ENCODE measurements around the gene SSBP3.

Gene SSBP3

DNA sequence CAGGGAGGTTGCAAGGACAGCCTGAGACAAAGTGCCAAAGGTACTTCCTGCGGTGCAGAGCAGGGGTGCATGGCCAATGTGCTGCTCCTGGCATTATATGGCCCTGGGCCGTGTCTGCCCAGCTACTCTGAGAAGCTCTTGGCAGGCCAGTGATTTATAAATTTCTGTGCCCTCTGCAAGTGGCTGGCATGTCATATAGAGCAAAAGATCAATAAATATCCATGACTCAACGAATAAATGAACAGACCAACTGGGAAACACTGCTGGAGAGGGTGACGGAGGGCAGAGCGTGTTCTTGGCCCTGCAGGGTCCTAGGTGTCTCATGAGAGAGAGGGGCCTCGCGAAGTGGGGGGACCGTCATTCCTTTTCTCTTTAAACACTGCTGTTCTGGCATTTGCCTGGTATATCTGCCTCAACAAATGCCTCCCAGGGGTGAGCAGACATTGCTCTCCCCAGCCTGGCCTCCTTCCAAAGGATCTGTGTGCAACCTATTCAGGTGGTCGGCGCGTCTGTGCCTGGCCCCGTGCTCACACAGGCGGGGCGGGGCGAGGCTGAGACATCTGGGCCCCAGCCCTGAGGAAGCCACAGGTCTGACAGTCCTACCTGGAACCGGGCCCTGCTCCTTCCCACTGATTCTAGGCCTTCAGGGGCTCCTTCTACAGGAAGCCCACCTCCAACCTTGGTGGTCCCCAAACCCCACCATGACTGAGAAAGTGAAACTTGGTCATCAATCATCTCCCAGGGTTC is 123.9 kb downstream of the SSBP3 start:
- no peak for FAIRE-seq

DNA sequence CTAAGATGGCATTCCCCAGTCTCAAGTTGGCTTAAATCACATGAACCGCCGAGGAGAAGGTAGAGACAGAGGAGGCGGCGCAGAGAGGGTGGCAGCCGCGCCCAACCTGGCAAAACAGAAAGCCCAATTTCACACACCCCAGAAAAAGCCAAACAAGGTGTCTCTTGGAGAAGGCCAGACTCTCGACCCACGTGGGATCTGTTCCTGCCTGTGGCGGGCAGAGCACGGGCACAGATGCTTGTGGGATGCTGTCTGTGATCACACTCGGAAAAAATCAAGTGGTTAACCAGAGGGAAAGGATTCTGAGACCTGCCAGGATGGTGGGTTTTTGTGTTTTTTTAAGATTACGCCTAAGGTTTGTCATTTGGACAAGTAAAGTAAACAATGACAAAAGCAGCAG is 125.5 kb downstream of the SSBP3 start:
- no peak for FAIRE-seq

DNA sequence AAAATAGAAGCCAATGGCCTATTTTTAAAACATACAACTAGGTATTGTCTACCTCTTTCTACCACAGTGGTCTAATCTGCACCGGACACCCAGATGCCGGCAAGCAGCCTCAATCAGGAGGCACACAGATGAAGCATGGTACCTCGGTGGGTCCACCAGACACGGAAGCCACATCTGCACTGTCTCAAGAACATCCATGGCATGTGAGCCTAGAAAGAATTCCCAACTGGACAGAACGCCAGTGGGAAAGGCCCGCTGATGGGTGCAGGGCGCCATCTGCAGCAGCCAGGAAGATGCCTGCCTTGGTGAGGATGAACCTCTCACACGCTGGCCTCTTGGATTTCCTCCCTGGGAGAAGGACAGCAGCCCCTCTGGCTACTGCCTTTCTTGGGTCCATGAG is 126.7 kb downstream of the SSBP3 start:
- no peak for FAIRE-seq

DNA sequence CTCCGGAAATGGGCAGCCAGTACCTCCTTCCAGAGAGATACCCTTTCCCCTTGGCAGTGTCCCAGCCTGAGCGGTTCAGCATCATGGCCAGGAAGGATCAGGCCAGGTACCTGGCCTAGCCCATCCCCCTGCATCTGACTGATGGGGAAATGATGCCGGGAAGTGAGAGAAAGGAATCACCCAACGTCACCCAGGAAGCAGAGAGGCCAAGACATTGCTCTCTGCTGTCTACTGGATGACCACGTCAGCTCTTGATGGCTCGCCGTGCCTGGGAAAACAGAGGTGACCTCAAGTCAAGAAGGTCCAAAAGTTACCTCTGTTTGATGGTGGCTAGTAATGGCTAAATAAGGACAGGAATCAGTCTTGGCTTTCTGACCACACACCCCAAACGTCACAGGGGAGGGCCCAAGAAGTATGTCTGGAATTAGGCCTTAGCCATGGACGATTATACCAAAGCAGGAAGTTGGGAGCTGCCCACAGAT is 127.2 kb downstream of the SSBP3 start:
- no peak for FAIRE-seq

DNA sequence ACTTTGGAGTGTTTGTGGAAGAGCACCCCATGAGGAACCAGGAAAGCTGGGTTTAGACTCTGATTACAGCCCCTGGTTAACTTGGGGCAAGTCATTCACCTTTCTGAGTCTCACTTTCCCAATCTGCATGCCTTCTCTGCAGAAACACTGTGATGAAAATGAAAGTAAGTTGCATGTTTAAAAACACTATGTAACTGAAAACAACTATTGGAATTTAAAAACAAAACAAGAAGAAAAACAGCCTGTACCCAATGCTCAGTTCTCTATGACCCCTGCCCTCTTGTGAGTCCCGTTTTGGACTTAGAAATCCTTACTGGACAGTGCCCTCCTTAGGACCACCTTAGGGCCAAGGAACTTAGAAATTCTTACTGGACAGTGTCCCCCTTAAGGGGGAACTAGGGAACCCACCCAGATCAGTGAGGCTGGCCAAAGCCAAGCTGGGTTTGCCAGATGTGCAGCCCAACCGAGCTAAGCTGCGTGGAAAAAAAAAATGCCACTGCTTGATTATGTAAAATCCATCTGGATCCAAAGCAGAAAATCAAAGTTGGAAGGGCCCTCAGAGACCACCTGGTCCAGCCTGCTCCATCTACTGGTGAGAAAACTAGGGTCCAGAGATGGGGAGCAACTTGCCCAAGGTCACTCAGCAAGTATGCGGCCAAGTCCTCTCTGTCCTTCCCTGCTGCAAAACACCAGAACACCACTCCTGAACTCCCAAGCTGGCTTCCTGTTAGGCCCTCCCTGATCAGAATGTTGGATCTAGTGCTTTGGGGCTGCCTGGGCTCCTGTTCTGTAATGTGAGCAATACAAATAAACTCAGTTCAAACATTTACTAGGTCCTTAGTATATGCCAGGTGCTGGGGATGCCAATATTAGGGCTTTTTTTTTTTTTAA is 128.5 kb downstream of the SSBP3 start:
- no peak for FAIRE-seq

DNA sequence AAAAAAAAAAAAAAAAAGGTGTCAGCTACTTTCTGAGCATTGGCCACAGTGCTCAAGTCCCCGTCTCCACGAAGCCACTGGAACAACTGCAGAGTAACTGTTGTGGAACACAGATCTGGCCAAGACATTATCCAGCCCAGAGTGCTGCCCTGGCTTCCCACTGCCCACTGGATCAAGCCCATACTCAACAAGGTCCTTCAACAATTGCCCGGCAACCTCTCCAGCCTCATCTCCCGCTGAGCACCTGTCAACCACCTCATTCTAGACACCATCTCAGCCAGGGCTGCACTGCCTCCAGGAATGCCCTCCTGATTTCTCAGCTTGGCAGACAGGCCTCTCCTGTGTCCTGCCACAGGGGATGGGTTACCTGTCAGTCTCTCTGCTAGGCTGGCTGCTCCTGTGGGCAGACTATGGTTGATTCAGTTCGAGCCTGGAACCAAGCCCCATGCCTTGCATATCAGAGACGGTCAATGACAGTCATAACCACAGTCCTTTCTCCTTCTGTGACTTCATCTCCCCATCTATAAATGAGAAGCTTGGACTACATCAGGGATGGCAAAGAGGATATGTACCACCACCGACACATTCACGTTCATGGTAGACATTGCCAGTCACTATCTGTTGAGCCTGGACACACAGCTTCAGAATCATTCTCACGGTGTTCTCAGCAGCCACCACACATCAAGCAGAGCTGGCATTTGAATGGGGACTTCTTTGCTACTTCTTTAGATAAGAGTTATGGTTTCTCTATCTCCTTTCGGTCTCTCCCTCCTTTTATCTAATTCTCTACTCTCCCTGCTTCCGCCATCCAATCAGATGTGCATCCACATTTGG is 129.4 kb downstream of the SSBP3 start:
- no peak for FAIRE-seq

DNA sequence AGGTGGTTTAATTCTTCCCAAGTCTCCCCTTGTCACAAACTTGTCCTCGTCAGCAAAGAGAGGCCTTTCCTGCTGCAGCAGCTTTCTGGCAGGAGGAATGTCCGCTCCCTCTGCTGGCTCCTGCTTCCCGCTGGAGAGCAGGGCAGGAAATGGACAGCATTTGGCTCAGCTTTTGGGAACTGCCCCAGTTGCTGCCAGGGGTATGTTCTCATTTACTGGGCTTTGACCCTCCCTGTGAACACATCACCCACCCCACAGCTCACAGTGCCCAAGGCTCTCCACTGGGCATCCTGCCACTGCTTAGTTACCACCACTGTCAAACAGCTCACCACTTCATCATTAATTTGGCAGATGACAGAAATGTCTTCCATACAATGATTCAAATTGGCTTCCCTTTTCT is 130.8 kb downstream of the SSBP3 start:
- no peak for FAIRE-seq

DNA sequence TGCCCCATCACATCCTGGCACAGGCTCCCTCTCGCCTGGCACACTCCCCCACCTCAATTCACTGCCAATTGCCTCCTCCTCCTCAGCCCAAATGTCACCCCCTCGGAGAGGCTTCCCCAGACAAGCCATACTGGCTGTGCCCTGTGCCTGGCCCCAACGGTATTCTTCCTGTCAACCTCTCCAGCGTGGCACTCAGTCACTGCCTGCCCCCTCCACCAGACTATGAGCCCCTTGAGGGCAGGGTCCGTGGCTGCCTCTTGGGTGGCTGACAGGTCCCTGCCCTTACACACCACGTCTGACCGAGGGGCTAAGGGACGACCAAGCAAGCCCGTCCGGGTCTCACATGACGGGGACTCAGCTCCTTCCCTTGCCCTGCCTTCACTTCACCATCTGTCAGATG is 131.3 kb downstream of the SSBP3 start:
- FAIRE-seq = no peak

DNA sequence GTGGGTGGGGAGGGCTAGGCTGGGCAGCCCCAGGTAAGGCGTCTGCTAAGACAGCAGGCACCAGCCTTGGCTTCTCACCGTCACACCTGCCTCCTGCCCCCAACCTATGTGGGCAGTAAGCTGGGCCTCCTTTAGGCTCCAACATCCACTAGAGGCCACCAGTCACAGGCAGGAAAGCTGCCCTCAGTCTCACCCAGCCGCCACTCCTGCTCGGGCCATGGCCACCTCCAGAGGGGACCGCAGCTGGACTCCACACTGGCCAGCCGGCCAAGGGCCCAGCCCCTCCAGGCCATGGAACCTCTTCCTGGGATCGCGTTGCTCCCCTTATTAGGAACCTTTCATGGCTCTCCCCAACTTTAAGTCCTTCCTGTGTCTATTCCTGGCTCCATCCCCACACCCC is 131.7 kb downstream of the SSBP3 start:
- no peak for FAIRE-seq

DNA sequence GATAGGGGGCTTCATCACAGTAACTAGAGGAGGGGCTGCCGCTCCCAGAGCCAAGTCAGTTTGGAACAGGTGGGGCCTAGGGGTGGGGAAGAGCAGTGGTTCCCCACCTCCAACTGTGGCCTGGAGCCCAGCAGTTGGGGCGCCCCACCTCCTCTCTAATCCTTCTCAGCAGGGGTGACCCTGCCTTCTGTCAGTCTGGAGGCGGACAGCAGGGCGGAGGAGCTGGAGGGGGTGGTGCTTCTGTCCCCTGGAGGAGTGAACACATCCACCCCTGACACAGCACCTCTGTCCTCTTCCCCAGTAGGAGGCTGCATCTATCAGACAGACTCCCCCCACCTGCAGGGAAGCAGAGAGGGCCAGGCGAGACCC is 132.4 kb downstream of the SSBP3 start:
- no peak for FAIRE-seq

DNA sequence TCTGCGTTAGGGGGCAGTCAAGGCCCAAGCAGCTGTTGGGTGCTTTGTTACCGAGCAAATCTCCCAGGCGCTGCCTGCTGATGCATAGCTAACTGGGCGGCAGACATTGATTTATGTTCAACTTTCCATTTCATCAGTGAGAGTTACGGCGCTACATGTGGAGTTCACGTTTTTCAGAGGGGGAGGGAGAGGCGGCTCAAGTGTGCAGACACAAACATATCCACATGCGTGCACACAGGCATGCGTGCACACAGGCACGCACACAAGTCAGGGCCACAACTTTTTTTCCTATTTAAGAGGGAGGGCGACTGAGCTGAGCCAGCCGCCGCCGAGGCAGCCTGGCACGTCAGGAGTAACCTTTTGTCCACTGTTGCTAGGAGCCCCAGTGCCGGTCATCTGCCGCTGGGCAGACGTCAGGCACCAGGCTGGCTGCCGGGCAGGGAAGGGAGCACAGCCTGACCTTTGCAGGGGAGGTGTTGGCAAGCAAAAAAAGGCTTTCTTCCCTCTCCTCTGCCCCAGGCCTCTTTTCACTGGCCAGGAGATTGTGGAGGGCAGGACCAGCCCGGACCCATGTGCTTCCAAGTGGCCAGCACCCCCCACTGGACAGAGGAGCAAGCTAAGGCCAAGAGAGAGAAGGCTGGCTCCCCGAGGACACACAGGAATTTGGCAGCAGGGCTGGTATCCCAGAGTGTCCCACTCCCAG is 133.0 kb downstream of the SSBP3 start:
- no peak for FAIRE-seq

DNA sequence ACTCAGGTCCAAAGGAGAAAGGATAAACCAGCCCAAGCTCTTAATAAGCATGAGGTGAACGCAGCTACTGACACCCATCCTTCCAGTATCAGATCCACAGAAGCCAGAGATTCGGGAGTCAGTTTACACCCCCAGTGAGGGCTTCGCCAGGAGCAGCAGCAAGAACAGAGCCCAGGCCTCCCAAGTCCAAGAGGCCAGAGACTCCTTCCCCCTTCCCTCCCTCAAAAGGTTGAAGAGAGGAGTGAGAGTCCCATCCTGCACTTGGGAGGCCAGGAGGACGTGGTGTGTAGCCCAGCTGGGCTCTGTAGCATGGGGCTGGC is 133.5 kb downstream of the SSBP3 start:
- FAIRE-seq = no peak

DNA sequence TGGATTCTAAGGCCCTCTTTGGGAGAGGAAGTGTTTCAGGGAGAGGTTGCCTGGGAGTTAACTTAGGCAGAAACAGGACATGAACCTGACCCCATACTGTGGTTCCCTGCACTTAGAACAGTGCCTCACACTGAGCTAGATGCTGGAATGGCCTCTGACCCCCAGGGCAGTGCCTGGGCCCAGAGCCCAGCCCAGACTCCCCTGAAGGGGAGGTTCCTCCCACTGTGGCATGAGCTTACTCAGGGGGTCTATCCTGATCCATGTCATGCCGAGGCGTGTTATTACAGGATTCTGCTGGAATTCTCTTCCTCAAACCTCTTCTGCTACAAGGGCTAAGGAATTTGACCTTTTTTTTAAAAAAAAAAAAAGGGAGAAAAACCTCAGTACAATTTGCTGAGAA is 134.1 kb downstream of the SSBP3 start:
- no peak for FAIRE-seq

DNA sequence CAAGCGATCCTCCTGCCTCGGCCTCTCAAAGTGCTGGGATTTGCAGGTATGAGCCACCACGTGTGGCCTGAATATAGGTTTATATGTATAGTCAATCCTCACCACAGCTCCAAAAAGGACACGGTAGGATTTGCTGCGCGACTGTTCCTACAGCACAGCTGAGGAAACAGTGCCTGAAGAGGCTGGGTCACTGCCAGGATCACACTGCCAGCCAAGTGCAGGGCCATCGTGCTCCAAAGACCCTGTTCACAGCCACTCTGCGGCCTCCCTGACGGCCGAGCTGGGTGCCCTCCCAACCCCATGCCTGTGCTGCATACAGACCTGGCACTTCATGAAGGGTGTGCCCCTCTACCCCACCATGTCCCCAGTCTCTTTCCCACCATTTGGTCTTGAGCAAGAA is 134.9 kb downstream of the SSBP3 start:
- no peak for FAIRE-seq

DNA sequence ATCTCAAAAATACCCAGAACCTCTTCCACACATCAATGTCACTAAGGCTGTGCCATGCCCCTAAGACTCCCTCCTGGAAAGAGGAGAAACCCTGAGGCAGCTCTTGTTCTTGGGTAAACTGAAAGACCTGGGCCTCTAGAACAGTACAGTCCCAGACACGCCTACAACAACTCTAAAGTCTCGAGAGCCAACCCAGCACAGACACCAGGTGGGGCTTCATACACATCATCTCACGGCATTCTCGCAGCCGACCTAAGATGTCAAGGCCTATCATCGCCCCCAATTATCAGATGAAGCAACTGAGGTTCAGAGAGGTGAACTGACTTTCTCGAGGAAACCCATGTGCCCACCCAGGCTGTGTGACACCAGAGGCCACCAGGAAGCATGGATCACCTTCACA is 135.7 kb downstream of the SSBP3 start:
- no peak for FAIRE-seq

DNA sequence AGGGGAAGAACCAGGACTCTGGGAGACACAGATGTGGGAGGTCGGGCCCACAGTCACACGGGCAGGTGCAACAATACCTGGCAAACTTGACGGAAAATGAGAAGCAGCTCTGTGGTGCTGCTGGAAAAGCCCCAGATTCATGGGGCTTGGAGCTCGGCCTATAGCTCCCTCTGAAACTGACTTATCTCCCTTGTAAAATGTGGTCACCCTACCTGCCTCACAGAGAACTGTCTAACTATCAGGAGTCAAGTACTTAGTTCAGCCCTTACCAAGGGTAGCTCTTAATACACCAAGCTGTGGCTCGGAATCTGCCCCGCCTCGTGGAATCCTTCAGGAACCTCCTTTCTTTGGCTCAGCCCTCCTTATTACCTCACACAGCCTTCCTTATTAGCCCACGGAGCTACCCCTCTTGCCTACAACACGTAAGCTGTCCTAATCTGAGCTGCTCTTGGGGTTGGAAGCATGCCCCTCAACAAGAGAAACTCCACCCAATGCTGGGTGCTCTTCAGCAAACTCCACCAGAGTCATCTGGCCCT is 137.4 kb downstream of the SSBP3 start:
- no peak for FAIRE-seq

DNA sequence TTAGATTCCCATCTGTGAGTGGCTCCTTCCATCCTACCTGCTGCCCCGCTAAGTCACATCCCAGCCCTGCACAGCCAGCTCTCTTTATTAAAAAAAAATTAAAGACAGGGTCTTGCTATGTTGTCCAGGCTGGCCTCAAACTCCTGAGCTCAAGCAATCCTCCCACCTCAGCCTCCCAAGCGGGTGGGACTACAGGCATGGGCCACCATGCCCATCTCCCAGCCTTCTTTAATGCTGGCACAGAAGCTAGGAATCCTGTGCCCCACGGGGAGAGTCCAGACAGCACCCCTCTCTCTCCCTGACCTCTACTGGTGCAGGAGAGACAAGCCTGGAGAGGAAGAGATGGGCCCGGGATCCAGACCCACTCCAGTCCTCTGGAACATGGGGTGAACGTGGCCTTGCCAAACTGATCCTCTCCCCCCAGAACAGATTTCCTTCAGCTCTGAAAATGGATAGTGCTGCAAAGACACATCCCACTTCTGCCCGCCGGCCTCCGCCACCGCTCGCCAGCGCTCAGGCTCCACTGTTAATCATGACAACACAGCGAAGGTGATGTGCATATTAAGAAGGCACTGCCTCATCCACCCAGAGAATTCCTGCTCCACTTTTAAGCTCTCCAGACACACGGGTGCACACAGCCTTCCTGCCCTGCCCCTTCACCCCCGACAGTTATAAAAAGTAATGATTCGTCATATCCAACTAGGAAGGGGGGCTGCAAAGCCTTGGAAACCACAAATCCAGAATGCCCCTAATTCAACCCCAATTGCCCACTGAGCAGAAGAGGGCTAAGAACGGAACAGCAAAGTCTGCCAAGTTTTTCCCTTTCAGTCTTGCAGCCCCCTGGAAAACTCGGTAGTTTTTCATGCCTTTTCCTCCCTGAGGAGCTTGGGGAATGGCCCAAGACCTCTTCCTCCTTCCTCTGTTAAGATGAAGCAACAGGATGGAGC is 138.1 kb downstream of the SSBP3 start:
- FAIRE-seq = no peak

DNA sequence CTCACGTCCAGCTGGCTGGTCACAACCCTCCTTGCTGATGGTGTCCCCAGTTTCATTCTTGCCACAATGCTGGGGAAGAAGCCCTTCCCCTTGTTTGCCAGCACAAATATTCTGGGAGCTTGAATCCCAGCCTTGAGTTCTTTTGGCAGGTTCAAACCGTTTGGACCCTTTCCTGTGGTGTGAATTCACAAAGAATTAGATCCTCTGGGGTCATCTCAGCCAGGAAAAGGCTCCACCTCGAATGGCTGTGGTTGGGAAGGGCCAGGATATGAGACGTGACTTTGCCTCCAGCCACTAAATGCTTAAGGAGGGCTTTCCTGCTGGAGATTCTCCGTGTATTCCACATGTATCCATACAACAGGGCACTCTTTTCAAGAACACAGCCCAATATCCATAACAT is 139.3 kb downstream of the SSBP3 start:
- FAIRE-seq = no peak

DNA sequence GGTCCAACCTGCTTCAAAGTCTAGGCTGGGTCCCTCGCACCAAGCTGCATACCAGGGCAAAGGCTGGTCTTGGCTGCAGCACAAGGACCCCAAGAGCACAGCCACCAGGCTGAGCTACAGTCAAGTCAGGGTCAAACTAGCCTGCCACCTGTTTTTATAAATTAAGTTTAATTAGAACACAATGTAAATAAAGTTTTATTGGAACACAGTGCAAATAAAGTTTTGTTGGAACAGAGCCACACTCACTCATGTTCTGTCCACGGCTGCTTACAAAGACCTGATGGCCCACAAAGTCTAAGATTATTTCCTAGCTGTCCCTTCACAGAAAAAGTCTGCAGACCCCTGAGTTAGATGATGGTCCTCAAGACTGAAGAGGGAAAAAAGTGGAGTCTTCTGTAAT is 140.0 kb downstream of the SSBP3 start:
- FAIRE-seq = no peak

DNA sequence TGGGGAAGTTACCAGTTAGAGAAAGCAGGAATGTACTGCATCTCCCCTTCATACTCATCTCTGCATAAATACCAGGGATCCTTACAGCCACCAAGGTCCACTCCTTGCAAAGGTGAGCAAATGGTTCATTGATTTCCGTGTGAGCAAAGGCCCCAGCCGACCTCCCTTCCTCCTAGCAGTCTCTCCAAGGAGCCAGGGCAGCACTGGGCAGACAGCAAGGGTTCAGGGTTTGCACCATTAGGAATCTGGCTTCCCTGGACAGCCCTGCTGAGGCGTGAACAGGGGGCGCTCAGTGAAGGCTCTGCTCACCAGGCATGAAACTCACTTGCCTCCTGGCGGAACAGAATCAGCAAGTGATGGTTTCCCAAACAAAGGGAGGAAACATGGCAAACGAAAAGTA is 140.5 kb downstream of the SSBP3 start:
- no peak for FAIRE-seq

DNA sequence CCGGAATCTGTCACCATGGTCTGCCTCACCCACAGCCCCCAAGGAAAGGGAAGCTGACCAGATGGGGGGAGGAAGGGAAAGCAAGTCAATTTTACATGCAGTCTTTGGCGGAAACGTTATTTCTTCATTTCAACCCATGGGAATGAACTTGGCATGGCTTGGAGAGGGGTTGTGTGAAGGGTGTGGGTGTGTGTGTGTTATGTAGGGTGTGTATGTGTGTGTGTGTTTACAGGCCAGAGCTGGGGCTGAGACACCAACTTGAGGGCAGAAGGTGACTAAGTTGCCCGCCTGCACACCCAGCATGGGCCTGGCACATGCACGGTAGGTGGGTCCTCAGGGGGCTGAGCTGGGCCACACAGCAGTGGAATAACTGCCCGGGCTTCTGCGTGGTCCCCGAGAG is 141.1 kb downstream of the SSBP3 start:
- no peak for FAIRE-seq
